IMR-90 (cell line): ENCODE results near the gene SDK1. TPM values are rescaled to one million over a fixed set of nuclear protein-coding genes. Genes with fewer than 3 reads are reported as not detected.

ENCODE experiments used
- ATAC-seq: fragments of 200-7000 bp; cut with Tn5 transposase; 2 replicates; pipeline ENCODE4 v1.9.1; 2020; ENCODE audit warnings: low read depth, mild to moderate bottlenecking, moderate library complexity
- BruUV-seq: library from RNA; stranded (reverse); fragments of 400-500 nt; replicated peaks from 2 replicates; lab custom pipeline; 2021; lab: Mats Ljungman, UMichigan
- CTCF ChIA-PET: fragments of 300-600 bp; formaldehyde crosslinking; extraction: SDS; loops from one replicate; lab custom pipeline; 2021; ENCODE audit warnings: antibody characterized with exemption; lab: Yijun Ruan, JAX
- POLR2A ChIA-PET: fragments of 300-600 bp; sonication (Branson Sonifier 250); formaldehyde crosslinking; loops from one replicate; lab custom pipeline; 2022; ENCODE audit warnings: antibody characterized with exemption; ENCODE audit not compliant: unreplicated experiment; lab: Charles Lee
- DNase-seq: peaks from one replicate; pipeline ENCODE4 v3.0.0; 2013
- H2AFZ ChIP-seq: replicated peaks from 2 replicates; pipeline ENCODE3; 2013; ENCODE audit warnings: low read length, mild to moderate bottlenecking; ENCODE audit not compliant: poor library complexity
- H2AK5ac ChIP-seq: 2 replicates; pipeline ENCODE4 v1.6.1; 2013; ENCODE audit warnings: low read depth, low read length, inconsistent platforms
- H2AK9ac ChIP-seq: replicated peaks from 2 replicates; pipeline ENCODE3; 2013; ENCODE audit warnings: mild to moderate bottlenecking, low read depth, low read length, moderate library complexity; ENCODE audit not compliant: poor library complexity
- H2BK120ac ChIP-seq: 2 replicates; pipeline ENCODE4 v1.6.1; 2013; ENCODE audit warnings: low read depth, low read length, inconsistent platforms
- H2BK15ac ChIP-seq: 3 replicates; pipeline ENCODE4 v1.6.1; 2013; ENCODE audit warnings: low read depth, low read length, inconsistent platforms
- H2BK20ac ChIP-seq: 2 replicates; pipeline ENCODE4 v1.6.1; 2013; ENCODE audit warnings: low read depth, mild to moderate bottlenecking, inconsistent platforms, low read length, moderate library complexity
- H2BK5ac ChIP-seq: 2 replicates; pipeline ENCODE4 v1.6.1; 2013; ENCODE audit warnings: mild to moderate bottlenecking, low read depth, low read length, inconsistent platforms; ENCODE audit not compliant: poor library complexity, severe bottlenecking
- H3K14ac ChIP-seq: replicated peaks from 2 replicates; pipeline ENCODE4 v1.6.1; 2013; ENCODE audit warnings: low read depth, low read length, inconsistent platforms
- H3K18ac ChIP-seq: 2 replicates; pipeline ENCODE4 v1.6.1; 2013; ENCODE audit warnings: low read depth, low read length, control low read depth
- H3K23ac ChIP-seq: 2 replicates; pipeline ENCODE4 v1.6.1; 2013; ENCODE audit warnings: low read depth, low read length, inconsistent platforms
- H3K27ac ChIP-seq: 2 replicates; pipeline ENCODE4 v1.5.1; 2013; ENCODE audit warnings: mild to moderate bottlenecking, control low read depth, low read length; ENCODE audit not compliant: insufficient read depth
- H3K27me3 ChIP-seq: 2 replicates; pipeline ENCODE4 v1.6.1; 2013; ENCODE audit warnings: low read length; ENCODE audit not compliant: control insufficient read depth, insufficient read depth
- H3K36me3 ChIP-seq: 2 replicates; pipeline ENCODE4 v1.6.1; 2013; ENCODE audit warnings: low read length, mixed read lengths; ENCODE audit not compliant: control insufficient read depth, insufficient read depth
- H3K4ac ChIP-seq: 2 replicates; pipeline ENCODE4 v1.6.1; 2013; ENCODE audit warnings: low read depth, low read length, inconsistent platforms
- H3K4me1 ChIP-seq: 2 replicates; pipeline ENCODE4 v1.6.1; 2013; ENCODE audit warnings: low read length, mixed read lengths; ENCODE audit not compliant: control insufficient read depth, insufficient read depth
- H3K4me2 ChIP-seq: 2 replicates; pipeline ENCODE4 v1.6.1; 2013; ENCODE audit warnings: low read depth, mild to moderate bottlenecking, control low read depth, low read length, moderate library complexity
- H3K4me3 ChIP-seq: 2 replicates; pipeline ENCODE4 v1.5.1; 2013; ENCODE audit warnings: low read depth, mild to moderate bottlenecking, control low read depth, low read length, moderate library complexity; ENCODE audit not compliant: insufficient read depth
- H3K56ac ChIP-seq: 2 replicates; pipeline ENCODE4 v1.6.1; 2013; ENCODE audit warnings: low read length, inconsistent platforms; ENCODE audit not compliant: insufficient read depth; ENCODE audit errors: extremely low read depth
- H3K79me1 ChIP-seq, 2 experiments: 2 replicates each; pipeline ENCODE4 v1.6.1; 2013; ENCODE audit warnings: low read length in 2 of 2, inconsistent platforms in 1 of 2, low read depth in 1 of 2
- H3K9ac ChIP-seq: 2 replicates; pipeline ENCODE4 v1.6.1; 2013; ENCODE audit warnings: low read depth, low read length, control low read depth
- H3K9me1 ChIP-seq: 2 replicates; pipeline ENCODE4 v1.6.1; 2013; ENCODE audit warnings: low read length, inconsistent platforms; ENCODE audit not compliant: insufficient read depth
- H3K9me3 ChIP-seq: 2 replicates; pipeline ENCODE4 v1.6.1; 2013; ENCODE audit warnings: low read length; ENCODE audit not compliant: control insufficient read depth, insufficient read depth
- H4K20me1 ChIP-seq: 2 replicates; pipeline ENCODE4 v1.6.1; 2013; ENCODE audit warnings: low read length, inconsistent platforms; ENCODE audit not compliant: insufficient read depth
- H4K5ac ChIP-seq: 2 replicates; pipeline ENCODE4 v1.6.1; 2013; ENCODE audit warnings: mild to moderate bottlenecking, low read depth, low read length, control low read depth
- H4K8ac ChIP-seq, 2 experiments: 2 replicates each; pipeline ENCODE4 v1.6.1; 2013; ENCODE audit warnings: low read depth in 2 of 2, low read length in 2 of 2, control low read depth in 1 of 2, inconsistent platforms in 1 of 2
- H4K91ac ChIP-seq: 2 replicates; pipeline ENCODE4 v1.6.1; 2013; ENCODE audit warnings: low read depth, low read length, inconsistent platforms; ENCODE audit not compliant: insufficient read depth
- CEBPB ChIP-seq: IDR thresholded peaks from 2 replicates; pipeline ENCODE4 v1.6.1; 2012; ENCODE audit warnings: low read depth, low read length, improper control_type of control experiment
- MAZ ChIP-seq: IDR thresholded peaks from 2 replicates; pipeline ENCODE4 v1.6.1; 2012; ENCODE audit warnings: low read depth, mild to moderate bottlenecking, low read length, improper control_type of control experiment, moderate library complexity, borderline replicate concordance
- MXI1 ChIP-seq: IDR thresholded peaks from 2 replicates; pipeline ENCODE4 v1.6.1; 2012; ENCODE audit warnings: low read depth, mild to moderate bottlenecking, low read length, moderate library complexity, borderline replicate concordance
- POLR2A ChIP-seq: IDR thresholded peaks from 2 replicates; pipeline ENCODE4 v1.6.1; 2012; ENCODE audit warnings: mild to moderate bottlenecking, low read depth, low read length
- RFX5 ChIP-seq: IDR thresholded peaks from 2 replicates; pipeline ENCODE4 v1.8.0; 2012; ENCODE audit warnings: low read depth, mild to moderate bottlenecking, low read length, moderate library complexity
- WGBS, 2 experiments: methylation state at CpG; one replicate each; pipeline versions ENCODE4 v1.1.5 to v1.1.7; 2013; ENCODE audit warnings: missing lambda C conversion rate in 2 of 2; ENCODE audit not compliant: insufficient read length in 1 of 2; ENCODE audit errors: extremely low coverage in 2 of 2; 5-methylcytosine and 5-hydroxymethylcytosine counted together
- dilution Hi-C: fragments of 300-500 bp; cut with HindIII; formaldehyde crosslinking; loops from one replicate; pipeline ENCODE4 v1.14.3; 2018; ENCODE audit warnings: low sequenced_read_pairs; ENCODE audit not compliant: unreplicated experiment
- in situ Hi-C: fragments of 300-500 bp; cut with MboI; formaldehyde crosslinking; loops from 3 replicates; pipeline ENCODE4 v1.14.3; 2019; ENCODE audit warnings: low sequenced_read_pairs, inconsistent platforms, mixed read lengths
- intact Hi-C: fragments of 100-400 bp; cut with micrococcal nuclease; formaldehyde crosslinking; loops from 2 replicates; pipeline ENCODE4 v1.10.0; 2022
- polyA plus RNA-seq, 3 experiments: library from polyadenylated mRNA; depleted of rRNA; stranded (reverse); fragments of >200 nt; gene quantifications; 2 replicates each; pipeline ENCODE4 v1.2.3, GENCODE V29; 2012; ENCODE audit warnings: low replicate concordance in 1 of 3
- total RNA-seq: library from RNA; depleted of rRNA; stranded (reverse); fragments of >200 nt; gene quantifications from 2 replicates; pipeline ENCODE4 v1.2.3, GENCODE V29; 2012

SDK1 gene
- total and polyA plus RNA-seq, 2 of the 4 experiments (the other 2 are of a cell fraction) = 1.5 to 1.6 TPM

DNA sequence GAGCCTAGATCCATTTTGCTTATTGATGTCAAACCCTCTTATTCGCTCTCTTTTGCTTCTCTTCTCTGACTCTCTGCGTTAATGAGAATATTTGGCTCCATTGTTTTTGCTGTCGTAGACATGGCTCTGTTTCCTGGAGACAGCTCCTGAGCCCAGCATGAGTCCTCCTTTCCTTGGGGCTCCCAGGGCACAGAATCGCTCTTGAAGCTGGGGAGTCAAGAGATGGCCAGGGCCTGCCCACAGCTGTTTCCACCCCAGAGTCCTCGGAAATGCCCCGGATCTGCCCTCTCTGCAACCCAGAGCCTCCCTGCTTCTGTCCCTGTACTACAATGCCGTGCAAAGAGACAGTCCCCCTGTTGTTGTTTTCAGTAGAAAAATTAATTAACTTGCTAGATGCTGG is 814.4 kb downstream of the SDK1 start:
- ATAC-seq = no peak
- no peaks in the 10 kb centered on the region for H3K27me3 ChIP-seq
- H4K8ac ChIP-seq = no peak overlapping the region
- H2AFZ ChIP-seq = no peak overlapping the region
- no TSS peak for BruUV-seq
- H3K9me3 ChIP-seq = peaks cover 10% of the 10 kb centered on the region
- no peak overlapping the region for H3K23ac ChIP-seq
- no peak overlapping the region for H2BK5ac ChIP-seq
- no peaks in the 10 kb centered on the region for H3K79me1 ChIP-seq
- H4K91ac ChIP-seq = no peak overlapping the region
- intact Hi-C loops (no loop called here), in situ Hi-C loops (no loop called here), dilution Hi-C loops (no loop called here)
- H3K4me1 ChIP-seq = no peaks in the 10 kb centered on the region
- DNase-seq = no peak
- TF ChIP-seq MXI1 = no peak
- no peak for TF ChIP-seq MAZ
- no peak for TF ChIP-seq RFX5
- TF ChIP-seq CEBPB = no peak
- no peak for TF ChIP-seq POLR2A
- H3K4me2 ChIP-seq = no peak overlapping the region
- no peak overlapping the region for H3K14ac ChIP-seq
- H3K9ac ChIP-seq = no peak overlapping the region
- H3K27ac ChIP-seq = no peak overlapping the region
- 84% methylated on average over 3 of the region's 7 CpGs; no CpG with 5 or more reads in 1 of the 2 experiments for WGBS, 2 experiments
- H2BK20ac ChIP-seq = no peak overlapping the region
- no peak overlapping the region for H2BK15ac ChIP-seq
- no peak overlapping the region for H2AK5ac ChIP-seq
- H3K4me3 ChIP-seq = no peak overlapping the region
- no peak overlapping the region for H4K5ac ChIP-seq
- H3K18ac ChIP-seq = no peak overlapping the region
- no peak overlapping the region for H3K56ac ChIP-seq
- no peaks in the 10 kb centered on the region for H4K20me1 ChIP-seq
- H2AK9ac ChIP-seq = no peak overlapping the region
- H3K9me1 ChIP-seq = no peaks in the 10 kb centered on the region
- CTCF ChIA-PET = no interaction called here
- no peak overlapping the region for H2BK120ac ChIP-seq
- H3K4ac ChIP-seq = no peak overlapping the region
- peaks cover 4% of the 10 kb centered on the region; the same call in 1 of the 2 replicates for H3K36me3 ChIP-seq
- POLR2A ChIA-PET = no interaction called here
